ENCODE measurements around the gene IFITM10. TPM values are rescaled to one million over a fixed set of nuclear protein-coding genes. Genes with fewer than 3 reads are reported as not detected.

Gene IFITM10
- total RNA-seq, 1 experiment from 2014 or later = 0.58 TPM

GRCh38 chr11:1719781-1720180 lies 30.6 kb downstream of the IFITM10 start:
- no peak for DNase-seq (ENCODE audit: low read depth)

GRCh38 chr11:1718326-1718725 lies 32.1 kb downstream of the IFITM10 start:
- no peak for DNase-seq (ENCODE audit: low read depth)

DNA sequence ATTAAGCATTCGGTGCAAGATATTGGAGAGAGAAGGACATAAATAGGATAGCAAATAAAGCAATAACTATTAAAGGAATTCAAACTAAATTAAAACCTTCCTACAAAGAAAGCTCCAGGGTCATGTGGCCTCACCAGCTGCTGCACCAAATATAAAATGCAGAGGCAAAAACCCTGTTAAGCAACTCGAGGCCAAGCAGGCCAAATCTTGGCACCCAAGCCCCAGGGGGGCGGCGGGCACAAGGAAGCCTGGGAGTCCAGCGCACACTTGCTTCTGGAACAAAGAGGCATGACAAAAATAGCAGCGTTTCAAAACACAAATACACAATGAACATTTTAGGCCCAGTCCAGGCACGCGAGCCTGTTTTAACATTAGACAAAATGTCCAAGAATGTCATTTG lies 32.6 kb downstream of the IFITM10 start:
- no peak for DNase-seq (ENCODE audit: low read depth)

- DNase-seq (ENCODE audit: low read depth) = no peak
These were observed 35.2 kb downstream of the IFITM10 start for GRCh38 chr11:1714908-1715885.

- no peak for DNase-seq (ENCODE audit: low read depth)
These were observed 41.7 kb downstream of the IFITM10 start for GRCh38 chr11:1708716-1709115.

- no peak for DNase-seq (ENCODE audit: low read depth)
These were observed 42.6 kb downstream of the IFITM10 start for GRCh38 chr11:1707751-1708150.

- peak; percentile 38 for DNase-seq (ENCODE audit: low read depth)
These were observed 43.6 kb downstream of the IFITM10 start for GRCh38 chr11:1706634-1707400.

GRCh38 chr11:1705126-1706052 lies 45.0 kb downstream of the IFITM10 start:
- DNase-seq (ENCODE audit: low read depth) = peak; percentile 43

DNA sequence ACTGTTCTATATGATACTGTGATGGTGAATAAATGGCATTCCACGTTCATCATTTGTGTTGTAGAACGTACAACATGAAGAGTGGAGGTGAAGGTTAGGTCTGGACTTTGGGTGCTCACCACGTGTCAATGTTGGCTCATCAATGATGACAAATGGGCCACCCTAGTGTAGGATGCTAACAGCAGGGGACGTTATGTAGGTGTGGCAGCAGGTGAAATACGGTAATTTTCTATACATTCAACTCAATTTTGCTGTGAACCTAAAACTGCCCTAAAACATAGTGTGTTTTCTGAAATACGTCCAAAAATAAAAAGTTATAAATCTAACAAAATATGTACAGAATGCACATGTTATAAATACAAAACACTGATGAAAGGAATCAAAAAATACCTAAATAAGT lies 47.2 kb downstream of the IFITM10 start:
- DNase-seq (ENCODE audit: low read depth) = no peak

DNA sequence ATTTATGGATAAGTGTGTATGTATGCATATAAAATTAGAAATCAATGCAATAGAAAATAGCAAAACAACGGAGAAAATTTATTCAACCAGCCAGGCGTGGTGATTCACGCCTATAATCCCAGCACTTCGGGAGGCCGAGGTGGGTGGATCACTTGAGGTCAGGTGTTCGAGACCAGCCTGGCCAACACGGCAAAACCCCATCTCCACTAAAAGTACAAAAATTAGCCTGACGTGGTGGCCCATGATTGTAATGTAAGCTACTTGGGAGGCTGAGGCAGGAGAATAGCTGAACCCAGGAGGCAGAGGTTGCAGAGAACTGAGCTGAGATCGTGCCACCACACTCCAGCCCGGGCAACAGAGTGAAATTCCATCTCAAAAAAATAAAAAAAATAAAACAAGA lies 47.9 kb downstream of the IFITM10 start:
- DNase-seq (ENCODE audit: low read depth) = no peak

GRCh38 chr11:1701091-1701807 lies 49.1 kb downstream of the IFITM10 start:
- no peak for DNase-seq (ENCODE audit: low read depth)

GRCh38 chr11:1699771-1700170 lies 50.6 kb downstream of the IFITM10 start:
- DNase-seq (ENCODE audit: low read depth) = no peak

DNA sequence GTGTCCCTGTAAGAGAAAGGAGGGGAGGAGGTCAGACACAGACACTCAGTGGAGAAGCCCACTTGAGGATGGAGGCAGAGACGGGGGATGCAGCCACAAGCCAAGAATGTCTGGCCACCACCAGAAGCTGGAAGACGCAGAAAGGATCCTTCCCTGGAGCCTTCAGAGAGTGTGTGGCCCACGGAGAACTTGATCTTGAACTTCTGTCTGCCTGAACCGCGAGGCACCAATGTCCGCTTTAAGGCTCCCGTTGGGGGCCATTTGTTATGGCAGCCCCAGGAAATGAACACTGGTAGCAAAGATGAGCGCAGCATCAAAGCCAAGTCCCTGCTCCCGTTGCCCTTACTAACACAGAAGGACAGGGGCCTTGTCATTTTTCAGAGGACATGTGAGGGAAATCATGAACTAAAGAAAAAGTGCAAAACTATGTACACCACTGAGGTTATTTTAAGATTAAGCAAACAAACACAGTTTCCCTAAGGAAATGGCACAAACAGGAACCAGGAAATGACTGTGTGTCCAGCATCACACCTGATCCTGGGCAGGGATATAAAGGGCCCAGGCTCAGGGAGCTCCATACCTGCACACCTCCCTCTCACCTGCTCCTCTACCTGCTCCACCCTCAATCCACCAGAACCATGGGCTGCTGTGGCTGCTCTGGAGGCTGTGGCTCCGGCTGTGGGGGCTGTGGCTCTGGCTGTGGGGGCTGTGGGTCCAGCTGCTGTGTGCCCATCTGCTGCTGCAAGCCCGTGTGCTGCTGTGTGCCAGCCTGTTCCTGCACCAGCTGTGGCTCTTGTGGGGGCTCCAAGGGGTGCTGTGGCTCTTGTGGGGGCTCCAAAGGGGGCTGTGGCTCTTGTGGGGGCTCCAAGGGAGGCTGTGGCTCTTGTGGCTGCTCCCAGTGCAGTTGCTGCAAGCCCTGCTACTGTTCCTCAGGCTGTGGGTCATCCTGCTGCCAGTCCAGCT lies 53.5 kb downstream of the IFITM10 start, which contains the start of gene KRTAP5-6:
TSS of gene KRTAP5-6 (plus strand) at position 588 of the 963 bp plus-strand sequence. CDS start at position 639, 51 bp downstream.
- no peak for DNase-seq (ENCODE audit: low read depth)

DNA sequence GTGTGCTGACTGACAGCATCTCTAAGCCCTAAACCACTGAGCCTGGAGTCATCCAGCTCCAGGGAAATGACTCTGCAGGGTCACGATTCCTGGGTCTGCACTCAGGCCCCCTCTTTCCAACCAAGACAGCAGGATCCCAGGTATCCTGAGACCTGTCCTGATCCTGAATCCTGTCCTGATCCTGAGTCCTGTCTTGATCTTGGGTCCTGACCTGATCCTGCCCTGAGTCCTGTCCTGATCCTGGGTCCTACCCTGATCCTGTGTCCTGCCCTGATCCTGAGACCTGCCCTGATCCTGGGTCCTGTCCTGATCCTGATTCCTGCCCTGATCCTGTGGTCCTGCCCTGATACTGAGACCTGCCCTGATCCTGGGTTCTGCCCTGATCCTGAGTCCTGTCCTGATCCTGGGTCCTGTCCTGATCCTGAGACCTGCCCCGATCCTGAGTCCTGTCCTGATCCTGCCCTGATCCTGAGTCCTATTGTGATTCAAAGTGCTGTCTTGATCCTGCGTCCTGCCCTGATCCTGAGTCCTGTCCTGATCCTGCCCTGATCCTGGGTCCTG lies 54.8 kb downstream of the IFITM10 start:
- no peak for DNase-seq (ENCODE audit: low read depth)

DNA sequence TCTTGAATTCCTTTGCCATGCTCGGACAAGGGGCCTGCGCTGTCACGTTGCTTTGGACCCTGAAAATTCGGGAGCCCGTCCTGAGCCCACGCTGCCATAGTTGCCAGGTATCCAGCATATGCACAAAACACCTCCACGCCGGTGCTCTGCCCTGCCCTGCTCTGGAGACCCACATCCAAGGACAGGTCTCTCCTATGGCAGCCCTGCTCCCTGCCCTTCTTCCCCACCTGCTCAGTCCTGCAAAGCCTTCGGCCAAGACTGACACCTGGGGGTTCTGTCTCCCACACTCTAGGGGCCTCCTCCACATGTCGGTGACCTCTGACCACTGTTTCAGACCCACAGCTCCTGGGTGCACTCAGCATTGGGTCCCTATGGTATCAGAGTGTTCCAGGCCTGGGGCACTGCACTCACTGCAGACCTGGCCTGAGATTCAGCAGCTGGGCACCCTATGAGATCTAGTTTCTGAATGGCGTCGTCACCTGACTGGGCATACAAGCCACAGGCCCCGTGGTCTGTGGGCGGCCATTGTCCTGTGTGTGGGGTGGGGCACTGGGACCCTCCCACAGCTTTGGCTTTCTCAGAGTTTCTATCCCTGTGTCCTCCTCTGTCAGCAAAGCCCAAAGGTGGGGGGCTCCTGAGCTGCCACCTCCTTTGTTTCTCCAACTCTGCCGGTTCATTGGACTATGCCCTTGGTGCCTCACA lies 55.4 kb downstream of the IFITM10 start:
- no peak for DNase-seq (ENCODE audit: low read depth)

DNA sequence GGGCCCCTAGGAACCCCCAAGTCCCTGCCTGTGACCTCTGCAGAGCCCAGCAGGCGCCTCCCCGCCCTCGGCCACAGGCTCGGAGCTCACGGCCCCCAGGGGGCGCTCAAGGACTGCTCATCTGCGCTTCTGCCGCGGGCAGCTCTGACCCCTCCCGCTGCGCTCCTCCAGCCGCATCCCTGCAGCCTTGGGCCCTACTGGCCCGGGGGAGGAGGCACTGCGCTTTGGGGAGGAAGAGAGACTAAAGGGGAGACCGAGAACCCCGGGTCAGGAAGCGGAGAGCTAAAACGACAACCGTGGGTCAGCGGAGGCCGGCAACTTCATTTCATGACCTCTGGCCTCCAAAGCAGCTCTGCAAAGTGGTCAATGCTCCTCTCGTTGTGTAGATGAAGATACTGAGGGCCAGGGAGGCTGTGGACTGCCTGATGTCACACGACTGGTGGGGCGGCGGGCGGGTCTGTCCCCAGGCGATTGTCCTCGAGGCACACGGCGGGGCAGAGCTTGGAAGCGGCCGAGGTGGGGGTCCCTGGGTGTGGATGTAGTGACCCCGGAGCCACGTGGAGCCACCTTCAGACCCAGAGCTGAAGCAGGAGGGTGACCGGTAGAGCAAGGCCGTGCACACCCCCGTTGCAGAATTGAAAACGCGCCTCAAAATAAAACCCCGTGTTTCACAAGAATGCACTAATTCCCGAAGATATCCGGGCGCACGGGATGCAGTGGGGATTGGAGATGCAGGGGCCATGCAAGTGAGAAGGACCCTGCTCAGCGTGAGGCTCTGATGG lies 56.1 kb downstream of the IFITM10 start:
- peak; percentile 66 for DNase-seq (ENCODE audit: low read depth)

DNA sequence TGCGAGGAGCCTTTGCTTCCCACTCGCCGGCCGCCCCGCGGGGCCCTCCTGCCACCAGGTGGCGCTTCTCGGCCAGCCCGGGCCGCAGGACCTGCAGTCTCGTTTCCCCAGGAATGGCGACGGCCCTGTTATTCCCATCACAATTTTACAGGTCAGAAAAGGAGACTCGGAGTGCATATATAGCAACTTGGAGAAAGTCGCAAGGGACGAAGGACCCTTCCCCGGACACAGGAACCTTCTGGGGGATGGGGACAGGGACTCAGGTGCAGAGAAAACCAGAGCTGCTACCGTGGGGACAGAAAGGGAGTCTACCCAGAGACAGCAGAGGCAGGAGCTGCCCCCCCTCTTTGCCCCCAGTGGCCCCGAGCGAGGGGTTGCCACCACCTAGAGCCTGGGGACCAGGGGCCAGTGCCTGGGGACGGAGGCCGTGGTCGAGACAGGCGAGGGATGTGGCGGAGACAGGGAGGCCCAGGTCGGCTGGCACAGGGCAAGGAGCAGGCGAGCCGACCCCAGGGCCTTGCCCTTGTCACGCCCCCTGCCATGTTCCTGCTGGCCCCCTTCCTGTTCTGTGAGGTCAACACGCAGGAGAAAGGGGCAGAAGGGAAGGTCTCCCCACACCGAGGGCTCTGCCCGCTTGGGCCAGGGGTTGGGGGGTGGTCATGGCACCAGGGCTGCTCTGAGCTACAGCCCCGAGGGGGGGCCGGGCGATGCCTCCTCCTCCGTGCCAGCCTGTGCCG lies 56.9 kb downstream of the IFITM10 start:
- DNase-seq (ENCODE audit: low read depth) = peak; percentile 58

Data from HT1080 (cell line).